ENCODE data around the gene TAS2R13.

Gene TAS2R13

GRCh38 chr12:10863512-10864218 lies 45.7 kb downstream of the TAS2R13 start:
- DNase-seq: no peak

- DNase-seq: no peak
Measured at GRCh38 chr12:10861366-10861765, 48.0 kb downstream of the TAS2R13 start.
